K562 (cell line): ENCODE results near the gene AHI1. TPM values are rescaled to one million over a fixed set of nuclear protein-coding genes. Genes with fewer than 3 reads are reported as not detected.

Experiments used
- BRCA1 ChIP-seq, 2 experiments: fragments of 450-650 bp in 1 of 2; sonication (generic) in 1 of 2; formaldehyde crosslinking in 1 of 2; IDR thresholded peaks; 2 replicates each; pipeline versions ENCODE4 v1.5.0 to v1.6.1; 2017 to 2020; ENCODE audit warnings: mild to moderate bottlenecking in 1 of 2, missing genetic modification reagents in 1 of 2
- CBX2 ChIP-seq: fragments of 200-600 bp; sonication (generic); IDR thresholded peaks from one replicate; pipeline ENCODE4 v1.6.1; 2012; ENCODE audit warnings: mild to moderate bottlenecking, low read length, inconsistent platforms; ENCODE audit not compliant: insufficient read depth, poor library complexity, severe bottlenecking
- EGR1 ChIP-seq: fragments of 450-650 bp; conservative IDR thresholded peaks from 2 replicates; pipeline ENCODE4 v1.6.1; 2017; ENCODE audit warnings: mild to moderate bottlenecking
- ELF2 ChIP-seq: fragments of 250-450 bp; sonication (Bioruptor Pico); IDR thresholded peaks from 2 replicates; pipeline ENCODE4 v1.5.0; 2021; ENCODE audit warnings: mild to moderate bottlenecking
- ETV1 ChIP-seq: fragments of 450-650 bp; conservative IDR thresholded peaks from 2 replicates; pipeline ENCODE4 v1.6.1; 2016; ENCODE audit warnings: missing genetic modification characterization, control low read depth, low read depth, missing compliant biosample characterization
- OTX1 ChIP-seq: fragments of 450-650 bp; formaldehyde crosslinking; IDR thresholded peaks from 2 replicates; pipeline ENCODE4 v1.4.0; 2022; ENCODE audit warnings: mild to moderate bottlenecking
- PTRF ChIP-seq: fragments of 450-650 bp; IDR thresholded peaks from 2 replicates; pipeline ENCODE4 v1.6.1; 2016; ENCODE audit warnings: mild to moderate bottlenecking, missing genetic modification characterization, missing compliant biosample characterization
- SIX5 ChIP-seq, 2 experiments: IDR thresholded peaks; 2 replicates each; pipeline ENCODE4 v1.6.1; 2011; ENCODE audit warnings: low read length in 2 of 2, borderline replicate concordance in 1 of 2, low read depth in 1 of 2, mild to moderate bottlenecking in 1 of 2, moderate library complexity in 1 of 2; ENCODE audit not compliant: insufficient read depth in 1 of 2
- SREBF2 ChIP-seq: sonication (generic); formaldehyde crosslinking; IDR thresholded peaks from 2 replicates; pipeline ENCODE4 v1.4.0; 2020; ENCODE audit warnings: mild to moderate bottlenecking, missing genetic modification reagents
- ZBTB40 ChIP-seq, 2 experiments: fragments of 450-650 bp in 1 of 2; sonication (generic) in 1 of 2; formaldehyde crosslinking in 1 of 2; IDR thresholded peaks; 2 replicates each; pipeline versions ENCODE4 v1.7.1 to v1.9.0; 2016 to 2022; ENCODE audit warnings: inconsistent platforms in 1 of 2, mild to moderate bottlenecking in 1 of 2, missing genetic modification reagents in 1 of 2
- ZC3H8 ChIP-seq: fragments of 450-650 bp; IDR thresholded peaks from 2 replicates; pipeline ENCODE4 v1.6.1; 2017
- ZNF316 ChIP-seq: fragments of 450-650 bp; IDR thresholded peaks from 2 replicates; pipeline ENCODE4 v1.6.1; 2016
- ZNF584 ChIP-seq: fragments of 200-800 bp; sonication (Bioruptor generic); IDR thresholded peaks from 2 replicates; pipeline ENCODE4 v1.6.1; 2016; ENCODE audit warnings: low read depth, mild to moderate bottlenecking, missing genetic modification characterization, missing compliant biosample characterization
- ZNF76 ChIP-seq: fragments of 250-450 bp; sonication (Bioruptor Pico); IDR thresholded peaks from 2 replicates; pipeline ENCODE4 v1.4.0; 2020; ENCODE audit warnings: mild to moderate bottlenecking, moderate library complexity, borderline replicate concordance
- polyA plus RNA-seq, 8 experiments: library from polyadenylated mRNA; depleted of rRNA in 4 of 8; stranded (reverse) in 5 of 8; unstranded in 3 of 8; fragments of >200 nt; fragmentation: Nextera tagmentation in 2 of 8; fragmentation: Illumina TruSeq in 1 of 8; extraction: Ambion mirVana in 2 of 8; extraction: Trizol in 1 of 8; gene quantifications; 2 replicates each; pipeline versions ENCODE4 v1.2.1 to v1.2.3, GENCODE V29; 2011 to 2014; ENCODE audit warnings: inconsistent platforms in 1 of 8, missing spikeins in 1 of 8
- total RNA-seq, 7 experiments: library from RNA; depleted of rRNA in 6 of 7; stranded (reverse); fragments of >200 nt in 6 of 7; fragmentation: Illumina TruSeq in 2 of 7; extraction: Trizol in 2 of 7; gene quantifications; 2 replicates each; pipeline versions ENCODE4 v1.2.1 to v1.2.3, GENCODE V29; 2011 to 2021; ENCODE audit warnings: low replicate concordance in 1 of 7
- TF ChIP-seq, protein P1 (sequence below): sonication (generic); formaldehyde crosslinking; IDR thresholded peaks from 2 replicates; pipeline ENCODE4 v1.8.1; 2023; ENCODE audit warnings: mild to moderate bottlenecking, missing genetic modification reagents
- TF ChIP-seq, protein P2 (sequence below): fragments of 250-450 bp; sonication (Bioruptor Pico); IDR thresholded peaks from 2 replicates; pipeline ENCODE4 v1.8.0; 2022; ENCODE audit warnings: inconsistent platforms, mild to moderate bottlenecking, moderate library complexity, borderline replicate concordance

The AHI1 gene
- total and polyA plus RNA-seq, 9 of the 15 experiments (the other 6 are each of a cell fraction or from before 2014, with no cell fraction given): 24.7 to 54.9 (median 32.2) TPM

DNA sequence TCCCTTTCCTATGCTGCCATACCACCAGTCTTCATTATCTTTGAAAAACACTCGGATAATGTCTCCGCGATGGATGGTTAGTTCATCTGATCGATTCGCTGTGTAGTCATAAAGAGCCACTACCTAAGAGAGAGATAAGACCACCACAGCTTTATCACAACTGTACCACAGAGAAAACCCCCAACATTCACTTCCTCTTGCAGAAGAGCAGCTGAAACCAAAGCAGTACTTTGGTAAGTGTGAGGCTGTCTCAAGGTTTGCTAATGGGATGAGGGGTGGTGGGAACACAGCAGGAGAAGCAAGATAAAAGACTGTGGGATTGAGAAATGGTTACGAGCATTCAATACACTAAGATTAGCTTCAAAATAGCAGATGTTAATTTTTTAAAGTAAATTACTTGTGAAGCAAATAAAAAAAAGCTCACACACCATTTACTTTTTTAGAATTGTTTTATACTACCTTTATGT lies 174.3 kb downstream of the AHI1 start (continued):
- TF ChIP-seq ZNF316: peak; percentile 79
- TF ChIP-seq, protein P1, sequence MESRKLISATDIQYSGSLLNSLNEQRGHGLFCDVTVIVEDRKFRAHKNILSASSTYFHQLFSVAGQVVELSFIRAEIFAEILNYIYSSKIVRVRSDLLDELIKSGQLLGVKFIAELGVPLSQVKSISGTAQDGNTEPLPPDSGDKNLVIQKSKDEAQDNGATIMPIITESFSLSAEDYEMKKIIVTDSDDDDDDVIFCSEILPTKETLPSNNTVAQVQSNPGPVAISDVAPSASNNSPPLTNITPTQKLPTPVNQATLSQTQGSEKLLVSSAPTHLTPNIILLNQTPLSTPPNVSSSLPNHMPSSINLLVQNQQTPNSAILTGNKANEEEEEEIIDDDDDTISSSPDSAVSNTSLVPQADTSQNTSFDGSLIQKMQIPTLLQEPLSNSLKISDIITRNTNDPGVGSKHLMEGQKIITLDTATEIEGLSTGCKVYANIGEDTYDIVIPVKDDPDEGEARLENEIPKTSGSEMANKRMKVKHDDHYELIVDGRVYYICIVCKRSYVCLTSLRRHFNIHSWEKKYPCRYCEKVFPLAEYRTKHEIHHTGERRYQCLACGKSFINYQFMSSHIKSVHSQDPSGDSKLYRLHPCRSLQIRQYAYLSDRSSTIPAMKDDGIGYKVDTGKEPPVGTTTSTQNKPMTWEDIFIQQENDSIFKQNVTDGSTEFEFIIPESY (CRISPR knock-in tag): peak; percentile 21; the same call in 1 of the 2 replicates
- peak; percentile 88 for TF ChIP-seq EGR1
- TF ChIP-seq ZNF76 (CRISPR knock-in tag): peak; percentile 75; the same call in 1 of the 2 replicates
- TF ChIP-seq SIX5 (IDR thresholded peaks at IDR 0.05; ENCODE audit: borderline replicate concordance in 1 of 2, insufficient read depth in 1 of 2, low read depth in 1 of 2, low read length in 2 of 2): no peak
- TF ChIP-seq BRCA1 (IDR thresholded peaks at IDR 0.05): no peak
- no peak for TF ChIP-seq BRCA1 (CRISPR knock-in tag; IDR thresholded peaks at IDR 0.05)
- no peak for TF ChIP-seq CBX2
- no peak for TF ChIP-seq PTRF (tag)
- peak; percentile 54; the same call in 1 of the 2 replicates for TF ChIP-seq ELF2 (CRISPR knock-in tag)
- peak; percentile 98 for TF ChIP-seq ZNF584 (CRISPR knock-in tag)
- peak; percentile 87; the same call in 1 of the 2 replicates for TF ChIP-seq ZC3H8
- TF ChIP-seq SREBF2 (CRISPR knock-in tag): no peak
- peak; percentile 99 for TF ChIP-seq ETV1 (tag)
- peak; percentile 48; the same call in 1 of the 2 replicates for TF ChIP-seq ZBTB40 (IDR thresholded peaks at IDR 0.05)
- no peak for TF ChIP-seq ZBTB40 (CRISPR knock-in tag; IDR thresholded peaks at IDR 0.05)
- peak; percentile 96 for TF ChIP-seq OTX1 (CRISPR knock-in tag)
- TF ChIP-seq, protein P2, sequence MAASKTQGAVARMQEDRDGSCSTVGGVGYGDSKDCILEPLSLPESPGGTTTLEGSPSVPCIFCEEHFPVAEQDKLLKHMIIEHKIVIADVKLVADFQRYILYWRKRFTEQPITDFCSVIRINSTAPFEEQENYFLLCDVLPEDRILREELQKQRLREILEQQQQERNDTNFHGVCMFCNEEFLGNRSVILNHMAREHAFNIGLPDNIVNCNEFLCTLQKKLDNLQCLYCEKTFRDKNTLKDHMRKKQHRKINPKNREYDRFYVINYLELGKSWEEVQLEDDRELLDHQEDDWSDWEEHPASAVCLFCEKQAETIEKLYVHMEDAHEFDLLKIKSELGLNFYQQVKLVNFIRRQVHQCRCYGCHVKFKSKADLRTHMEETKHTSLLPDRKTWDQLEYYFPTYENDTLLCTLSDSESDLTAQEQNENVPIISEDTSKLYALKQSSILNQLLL (CRISPR knock-in tag): no peak
